Activated naive CD8-positive, alpha-beta T cell treated with anti-CD3 and anti-CD28 coated beads, Interleukin-2, amount 50 U/mL, for 24 hours (primary cell): Measurements from ENCODE around the gene ATP6AP2.

Experiments
- ATAC-seq: fragments of 150-1000 bp; cut with Tn5 transposase; one replicate; pipeline ENCODE4 v1.10.0; 2021
- DNase-seq: peaks from one replicate; pipeline ENCODE4 v3.0.0; 2021
- H3K27ac Mint-ChIP-seq: one replicate; pipeline ENCODE4 v1.8.0; 2021; ENCODE audit warnings: mild to moderate bottlenecking, mixed read lengths
- H3K27me3 Mint-ChIP-seq: one replicate; pipeline ENCODE4 v1.8.0; 2021; ENCODE audit warnings: mixed read lengths
- H3K36me3 Mint-ChIP-seq: one replicate; pipeline ENCODE4 v1.8.0; 2021; ENCODE audit warnings: low read depth, mixed read lengths
- H3K4me1 Mint-ChIP-seq: one replicate; pipeline ENCODE4 v1.8.0; 2021; ENCODE audit warnings: mixed read lengths
- H3K4me3 Mint-ChIP-seq: one replicate; pipeline ENCODE4 v1.8.0; 2021; ENCODE audit warnings: mild to moderate bottlenecking, moderate library complexity, mixed read lengths
- H3K9me3 Mint-ChIP-seq: one replicate; pipeline ENCODE4 v1.8.0; 2021; ENCODE audit warnings: mixed read lengths

ATP6AP2 gene

DNA sequence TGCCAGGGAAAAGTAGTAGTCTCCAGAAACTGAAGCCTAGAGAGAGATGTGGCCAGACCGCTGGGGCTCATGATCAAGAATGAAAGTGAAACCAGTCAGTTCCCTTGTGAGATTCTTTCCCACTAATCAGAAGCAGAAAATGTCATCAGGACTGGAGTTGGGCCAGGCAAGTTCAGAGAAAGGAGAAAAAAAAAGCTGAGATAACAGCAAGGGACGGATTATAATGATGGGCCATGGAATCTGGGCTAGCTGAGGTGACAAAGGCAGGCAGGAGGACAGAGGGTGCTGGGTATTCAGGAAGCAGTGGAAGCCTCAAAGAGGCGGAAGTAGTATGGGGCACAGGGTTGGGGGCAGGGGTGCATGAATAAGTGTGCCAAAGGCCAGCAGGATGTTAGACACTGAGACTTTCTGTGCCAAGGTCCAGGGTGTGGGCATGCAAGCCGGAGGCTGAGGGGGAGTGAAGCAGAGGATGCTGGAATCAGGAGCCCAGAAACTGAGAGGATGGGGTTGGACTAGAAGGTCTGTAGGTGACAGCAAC, 64.1 kb downstream of the ATP6AP2 start:
- Mint-ChIP-seq H3K9me3 (no peaks in the 10 kb centered on the region), H3K36me3 (peaks cover 20% of the 10 kb centered on the region), H3K27ac (peak overlapping the region; percentile 97), H3K4me1 (peaks cover 40% of the 10 kb centered on the region), H3K27me3 (no peaks in the 10 kb centered on the region), H3K4me3 (peak overlapping the region; percentile 89)
- ATAC-seq (peak; percentile 45), DNase-seq (peak; percentile 36)

GRCh38 chrX:40646489-40647306, 65.9 kb downstream of the ATP6AP2 start:
- H3K36me3 Mint-ChIP-seq: peaks cover 20% of the 10 kb centered on the region
- H3K27me3 Mint-ChIP-seq: no peaks in the 10 kb centered on the region
- peak overlapping the region; percentile 96 for H3K27ac Mint-ChIP-seq
- DNase-seq: peak; percentile 22
- peak; percentile 37 for ATAC-seq
- no peaks in the 10 kb centered on the region for H3K9me3 Mint-ChIP-seq
- H3K4me1 Mint-ChIP-seq: peaks cover 36% of the 10 kb centered on the region
- peak overlapping the region; percentile 96 for H3K4me3 Mint-ChIP-seq

DNA sequence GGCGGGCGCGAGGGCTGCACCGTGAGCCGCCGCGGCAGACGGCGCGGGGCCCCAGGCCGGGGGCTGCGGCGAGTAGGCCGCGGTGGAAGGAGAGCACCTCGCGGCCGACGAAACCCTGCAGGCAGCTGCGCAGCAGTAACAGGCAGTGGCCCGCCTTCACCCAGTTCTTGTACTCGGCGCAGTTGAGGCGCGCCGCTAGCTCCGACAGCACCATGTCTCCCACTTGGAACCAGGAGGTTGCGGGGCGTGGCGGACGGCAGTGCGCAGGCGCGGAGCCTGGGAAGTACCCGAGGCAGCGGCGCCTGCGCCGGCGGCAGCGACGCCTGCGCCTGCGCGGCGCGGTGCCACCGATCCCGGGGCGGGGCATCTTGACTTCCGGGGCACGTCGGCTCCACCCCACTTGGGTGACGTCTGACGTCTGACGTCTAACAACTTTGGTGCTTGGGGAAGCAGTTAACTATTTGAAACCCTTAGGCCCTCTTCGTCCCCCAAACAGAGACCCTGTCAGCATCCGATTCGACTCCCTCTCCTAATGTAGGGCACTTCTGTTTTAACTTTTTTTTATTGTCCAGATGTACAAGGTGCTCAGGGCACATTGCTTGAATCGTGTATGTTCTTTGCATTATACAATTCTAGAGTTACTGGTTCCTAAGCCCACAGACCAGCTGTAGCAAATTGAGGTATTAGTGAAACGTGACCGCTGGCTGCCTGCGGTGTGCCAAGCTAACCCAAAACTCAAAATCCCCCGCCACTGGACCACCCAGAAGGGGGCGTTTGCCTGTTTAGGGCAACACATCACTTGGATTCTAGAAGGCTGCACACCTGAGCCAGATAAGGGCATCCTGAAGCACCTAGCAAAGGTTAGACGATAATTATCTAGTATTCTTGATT, 66.8 kb downstream of the ATP6AP2 start, which contains the start of gene CXorf38:
TSS of gene CXorf38 (minus strand) at position 255 of the 891 bp plus-strand sequence. CDS start at position 214, 41 bp downstream.
- peak within 1 kb of the TSS; percentile 96 for H3K4me3 Mint-ChIP-seq
- DNase-seq: peak; percentile 91
- peak within 1 kb of the TSS; percentile 96 for H3K27ac Mint-ChIP-seq
- no peaks in the 10 kb centered on the region for H3K27me3 Mint-ChIP-seq
- H3K4me1 Mint-ChIP-seq: peaks cover 28% of the 10 kb centered on the region
- H3K9me3 Mint-ChIP-seq: no peaks in the 10 kb centered on the region
- ATAC-seq: peak; percentile 77
- peaks cover 13% of the 10 kb centered on the region for H3K36me3 Mint-ChIP-seq

- no peaks in the 10 kb centered on the region for H3K9me3 Mint-ChIP-seq
- peak; percentile 66 for DNase-seq
- no peak for ATAC-seq
- H3K4me1 Mint-ChIP-seq: peaks cover 6% of the 10 kb centered on the region
- H3K27me3 Mint-ChIP-seq: no peaks in the 10 kb centered on the region
- no peak overlapping the region for H3K4me3 Mint-ChIP-seq
- H3K27ac Mint-ChIP-seq: peak overlapping the region; percentile 25
- H3K36me3 Mint-ChIP-seq: peaks cover 8% of the 10 kb centered on the region
Measured at GRCh38 chrX:40651620-40652223, 71.0 kb downstream of the ATP6AP2 start.

GRCh38 chrX:40652664-40653063, 71.9 kb downstream of the ATP6AP2 start:
- H3K4me3 Mint-ChIP-seq: no peak overlapping the region
- no peak overlapping the region for H3K27ac Mint-ChIP-seq
- no peaks in the 10 kb centered on the region for H3K27me3 Mint-ChIP-seq
- ATAC-seq (no peak), DNase-seq (no peak)
- no peaks in the 10 kb centered on the region for H3K9me3 Mint-ChIP-seq
- peaks cover 5% of the 10 kb centered on the region for H3K4me1 Mint-ChIP-seq
- peaks cover 8% of the 10 kb centered on the region for H3K36me3 Mint-ChIP-seq

- no peak overlapping the region for H3K4me3 Mint-ChIP-seq
- H3K27me3 Mint-ChIP-seq: no peaks in the 10 kb centered on the region
- no peak overlapping the region for H3K27ac Mint-ChIP-seq
- no peaks in the 10 kb centered on the region for H3K9me3 Mint-ChIP-seq
- H3K4me1 Mint-ChIP-seq: peaks cover 2% of the 10 kb centered on the region
- peaks cover 8% of the 10 kb centered on the region for H3K36me3 Mint-ChIP-seq
- no peak for ATAC-seq
- no peak for DNase-seq
Measured at GRCh38 chrX:40653535-40653934, 72.8 kb downstream of the ATP6AP2 start.
